Stomach smooth muscle (tissue), 2 donors: ENCODE results near the gene LYPD6B.

Source experiments
- H3K27ac ChIP-seq: one replicate; pipeline ENCODE4 v1.7.0; 2013; ENCODE audit warnings: mild to moderate bottlenecking, low read length, inconsistent platforms
- H3K27me3 ChIP-seq, 2 donors: one replicate each; pipeline ENCODE4 v1.7.0; 2013; ENCODE audit warnings: low read length in 2 of 2; ENCODE audit not compliant: insufficient read depth in 2 of 2, control insufficient read depth in 1 of 2
- H3K36me3 ChIP-seq, 2 donors: one replicate each; pipeline ENCODE4 v1.7.0; 2013; ENCODE audit warnings: low read length in 2 of 2; ENCODE audit not compliant: control insufficient read depth in 2 of 2, insufficient read depth in 2 of 2
- H3K4me1 ChIP-seq: one replicate; pipeline ENCODE4 v1.7.0; 2013; ENCODE audit warnings: low read length; ENCODE audit not compliant: control insufficient read depth, insufficient read depth
- H3K4me3 ChIP-seq, 2 donors: one replicate each; pipeline ENCODE4 v1.7.0; 2013; ENCODE audit warnings: low read length in 2 of 2
- H3K9ac ChIP-seq, 2 donors: one replicate each; pipeline ENCODE4 v1.7.0; 2013; ENCODE audit warnings: low read length in 2 of 2, mild to moderate bottlenecking in 1 of 2
- H3K9me3 ChIP-seq, 2 donors: one replicate each; pipeline ENCODE4 v1.7.0; 2013; ENCODE audit warnings: low read length in 2 of 2; ENCODE audit not compliant: control insufficient read depth in 2 of 2
- donor health status: healthy.
- donor health status: Pancreatic carcinoma.

The LYPD6B gene

DNA sequence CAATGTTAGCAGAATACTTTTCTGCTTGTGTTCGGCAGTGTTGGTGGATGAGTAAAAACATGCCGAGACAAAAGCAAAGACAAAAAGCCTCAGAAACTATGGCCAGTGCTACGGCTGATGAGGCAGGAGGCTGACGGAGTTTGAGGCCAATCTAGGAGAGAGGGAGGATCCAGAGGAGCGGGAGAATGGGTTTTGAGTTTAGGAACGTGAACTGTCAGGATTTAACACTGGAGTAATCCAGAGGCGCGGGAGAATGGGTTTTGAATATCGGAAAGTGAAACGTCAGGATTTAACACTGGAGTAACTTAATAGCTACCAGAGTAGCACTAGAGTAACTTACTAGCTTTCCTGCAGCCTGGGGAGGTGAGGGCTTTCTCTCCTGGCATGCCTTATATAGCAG, 37.4 kb downstream of the LYPD6B start:
- Histone ChIP-seq H3K4me1 (peaks cover 2% of the 10 kb centered on the region), H3K9me3 (no peaks in the 10 kb centered on the region), H3K27me3 (no peaks in the 10 kb centered on the region), H3K9ac (no peak overlapping the region), H3K4me3 (peak overlapping the region in 1 of 2 donors; percentile 24), H3K27ac (no peak overlapping the region), H3K36me3 (no peaks in the 10 kb centered on the region)

- H3K36me3 ChIP-seq = no peaks in the 10 kb centered on the region
These were observed 38.4 kb downstream of the LYPD6B start for GRCh38 chr2:149076863-149077412.

GRCh38 chr2:149077861-149078260, 39.4 kb downstream of the LYPD6B start:
- Histone ChIP-seq H3K36me3 (no peaks in the 10 kb centered on the region), H3K9me3 (no peaks in the 10 kb centered on the region), H3K4me1 (peaks cover 2% of the 10 kb centered on the region), H3K4me3 (no peak overlapping the region), H3K9ac (no peak overlapping the region), H3K27me3 (no peaks in the 10 kb centered on the region), H3K27ac (no peak overlapping the region)

More at GRCh38 chr2:149076863-149077412, 38.4 kb downstream of the LYPD6B start:
- H3K27me3 ChIP-seq = no peaks in the 10 kb centered on the region
- peaks cover 2% of the 10 kb centered on the region for H3K4me1 ChIP-seq
- H3K9ac ChIP-seq = no peak overlapping the region
- H3K4me3 ChIP-seq = no peak overlapping the region
- H3K9me3 ChIP-seq = no peaks in the 10 kb centered on the region
- H3K27ac ChIP-seq = no peak overlapping the region

DNA sequence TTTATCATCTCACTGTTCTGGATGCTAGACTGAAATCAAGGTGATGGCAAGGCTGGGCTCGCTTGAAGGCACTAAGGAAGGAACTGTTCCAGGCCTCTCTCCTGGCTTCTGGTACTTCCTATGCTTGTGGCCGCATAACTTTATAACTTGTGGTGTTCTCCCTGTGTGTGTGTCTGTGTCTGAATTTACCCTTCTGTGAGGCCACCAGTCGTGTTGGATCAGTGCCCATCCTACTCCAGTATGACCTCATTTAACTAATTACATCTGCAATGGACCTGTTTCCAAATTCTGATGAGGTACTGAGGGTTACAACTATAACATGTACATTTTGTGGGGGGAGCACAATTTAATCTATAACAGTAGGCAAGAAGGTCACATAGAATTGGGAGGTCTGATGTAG, 41.6 kb downstream of the LYPD6B start:
- peaks cover 2% of the 10 kb centered on the region for H3K4me1 ChIP-seq
- no peak overlapping the region for H3K27ac ChIP-seq
- no peaks in the 10 kb centered on the region for H3K36me3 ChIP-seq
- no peak overlapping the region for H3K4me3 ChIP-seq
- H3K9me3 ChIP-seq = no peaks in the 10 kb centered on the region
- H3K27me3 ChIP-seq = no peaks in the 10 kb centered on the region
- H3K9ac ChIP-seq = no peak overlapping the region

- Histone ChIP-seq H3K4me1 (peaks cover 2% of the 10 kb centered on the region), H3K27ac (no peak overlapping the region), H3K36me3 (no peaks in the 10 kb centered on the region), H3K4me3 (no peak overlapping the region), H3K9ac (no peak overlapping the region), H3K9me3 (no peaks in the 10 kb centered on the region), H3K27me3 (no peaks in the 10 kb centered on the region)
These were observed 42.5 kb downstream of the LYPD6B start for GRCh38 chr2:149080971-149081370.

DNA sequence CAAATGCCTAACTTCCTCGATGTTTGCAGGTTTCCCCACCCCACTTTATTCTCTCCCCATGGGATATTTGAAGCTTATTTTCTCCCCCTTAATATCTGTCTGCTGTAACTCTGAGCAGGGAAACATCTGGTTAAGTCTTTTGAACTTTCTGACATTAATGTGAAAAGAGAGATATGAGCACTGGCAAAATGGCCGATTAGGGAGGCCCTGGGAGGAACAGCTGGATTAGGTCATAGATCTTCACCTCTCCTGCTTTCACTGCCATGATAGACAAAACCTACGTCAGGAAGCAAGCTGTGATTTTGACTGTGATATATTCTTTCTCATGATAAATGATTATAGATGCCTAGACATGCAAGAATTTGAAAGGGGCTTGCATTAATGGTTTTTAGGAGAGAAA, 43.6 kb downstream of the LYPD6B start:
- Histone ChIP-seq H3K4me1 (no peaks in the 10 kb centered on the region), H3K27me3 (no peaks in the 10 kb centered on the region), H3K9ac (no peak overlapping the region), H3K36me3 (no peaks in the 10 kb centered on the region), H3K27ac (no peak overlapping the region), H3K9me3 (no peaks in the 10 kb centered on the region), H3K4me3 (no peak overlapping the region)

GRCh38 chr2:149082735-149083134, 44.2 kb downstream of the LYPD6B start:
- no peak overlapping the region for H3K4me3 ChIP-seq
- no peaks in the 10 kb centered on the region for H3K27me3 ChIP-seq
- H3K9me3 ChIP-seq = no peaks in the 10 kb centered on the region
- no peak overlapping the region for H3K9ac ChIP-seq
- no peak overlapping the region for H3K27ac ChIP-seq
- no peaks in the 10 kb centered on the region for H3K36me3 ChIP-seq
- no peaks in the 10 kb centered on the region for H3K4me1 ChIP-seq

GRCh38 chr2:149084924-149085795, 46.7 kb downstream of the LYPD6B start:
- no peak overlapping the region for H3K27ac ChIP-seq
- H3K27me3 ChIP-seq = no peaks in the 10 kb centered on the region
- H3K36me3 ChIP-seq = no peaks in the 10 kb centered on the region
- H3K9me3 ChIP-seq = no peaks in the 10 kb centered on the region
- no peaks in the 10 kb centered on the region for H3K4me1 ChIP-seq
- H3K9ac ChIP-seq = no peak overlapping the region
- no peak overlapping the region for H3K4me3 ChIP-seq

DNA sequence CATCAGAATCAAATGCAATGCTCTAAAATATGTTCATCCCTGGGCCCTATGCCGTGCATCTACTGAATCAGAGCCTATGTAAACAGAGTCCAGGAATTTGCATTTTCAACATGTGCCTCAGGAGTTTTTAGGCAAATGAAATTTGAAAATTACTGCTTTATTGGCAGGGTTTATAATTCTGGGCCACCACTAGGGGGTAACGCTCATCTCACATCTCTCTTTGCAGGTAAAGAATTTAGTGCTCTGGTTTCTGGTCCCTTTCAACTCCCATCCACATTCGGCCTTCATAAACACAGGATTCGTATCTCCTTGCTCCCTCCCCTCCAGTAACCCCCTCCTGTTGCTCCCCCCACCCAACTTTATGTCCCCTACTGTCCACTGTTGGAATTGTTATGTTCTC, 49.3 kb downstream of the LYPD6B start:
- Histone ChIP-seq H3K9me3 (no peaks in the 10 kb centered on the region), H3K27me3 (no peaks in the 10 kb centered on the region), H3K9ac (no peak overlapping the region), H3K4me1 (no peaks in the 10 kb centered on the region), H3K4me3 (no peak overlapping the region), H3K27ac (no peak overlapping the region), H3K36me3 (no peaks in the 10 kb centered on the region)

DNA sequence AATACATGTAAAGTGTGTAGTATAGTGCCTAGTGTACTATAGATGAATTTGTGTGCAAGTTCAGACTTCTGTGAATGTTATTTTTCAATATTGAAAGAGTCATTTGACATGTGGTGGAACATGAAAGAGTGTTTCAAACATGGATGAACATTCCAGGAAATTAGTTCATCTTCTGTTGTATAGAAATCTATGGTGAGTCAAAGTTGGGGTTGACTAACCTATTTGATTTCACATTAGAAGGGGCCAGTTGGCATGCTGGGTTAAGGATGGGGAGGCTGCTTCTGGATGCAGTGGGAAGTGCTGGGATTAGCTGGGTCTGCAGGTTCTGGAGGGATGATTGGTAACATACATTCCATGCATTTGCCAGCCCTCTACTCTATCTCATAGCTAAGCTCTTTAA, 50.6 kb downstream of the LYPD6B start:
- Histone ChIP-seq H3K27me3 (no peaks in the 10 kb centered on the region), H3K27ac (no peak overlapping the region), H3K9me3 (no peaks in the 10 kb centered on the region), H3K36me3 (no peaks in the 10 kb centered on the region), H3K4me1 (no peaks in the 10 kb centered on the region), H3K4me3 (no peak overlapping the region), H3K9ac (no peak overlapping the region)

DNA sequence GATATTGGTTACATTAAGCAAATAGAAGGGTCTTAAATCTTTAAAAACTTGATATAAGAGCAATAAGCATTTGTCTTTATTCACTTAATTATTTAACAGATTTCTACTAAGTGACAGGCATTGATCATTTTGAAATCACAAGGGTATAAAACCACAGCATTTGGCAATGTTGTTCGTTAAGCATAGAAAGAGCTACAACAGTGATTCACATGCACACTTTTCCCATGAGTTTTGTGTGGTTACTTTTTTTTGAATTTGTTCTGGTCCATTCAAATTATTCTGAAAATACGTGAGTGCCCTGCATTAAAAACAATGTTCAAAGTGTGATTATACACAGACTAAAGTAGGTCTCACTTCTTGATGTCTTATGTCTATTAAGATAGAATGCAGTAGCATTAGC, 52.2 kb downstream of the LYPD6B start:
- H3K9ac ChIP-seq = no peak overlapping the region
- H3K36me3 ChIP-seq = no peaks in the 10 kb centered on the region
- H3K4me3 ChIP-seq = no peak overlapping the region
- no peak overlapping the region for H3K27ac ChIP-seq
- no peaks in the 10 kb centered on the region for H3K27me3 ChIP-seq
- no peaks in the 10 kb centered on the region for H3K9me3 ChIP-seq
- H3K4me1 ChIP-seq = no peaks in the 10 kb centered on the region
